Measurements from ENCODE around the gene WSCD1. TPM values are rescaled to one million over a fixed set of nuclear protein-coding genes. Genes with fewer than 3 reads are reported as not detected.

WSCD1 gene
- total RNA-seq, 4 donors from 2014 or later: 0.21 to 5.7 (median 1.6) TPM

DNA sequence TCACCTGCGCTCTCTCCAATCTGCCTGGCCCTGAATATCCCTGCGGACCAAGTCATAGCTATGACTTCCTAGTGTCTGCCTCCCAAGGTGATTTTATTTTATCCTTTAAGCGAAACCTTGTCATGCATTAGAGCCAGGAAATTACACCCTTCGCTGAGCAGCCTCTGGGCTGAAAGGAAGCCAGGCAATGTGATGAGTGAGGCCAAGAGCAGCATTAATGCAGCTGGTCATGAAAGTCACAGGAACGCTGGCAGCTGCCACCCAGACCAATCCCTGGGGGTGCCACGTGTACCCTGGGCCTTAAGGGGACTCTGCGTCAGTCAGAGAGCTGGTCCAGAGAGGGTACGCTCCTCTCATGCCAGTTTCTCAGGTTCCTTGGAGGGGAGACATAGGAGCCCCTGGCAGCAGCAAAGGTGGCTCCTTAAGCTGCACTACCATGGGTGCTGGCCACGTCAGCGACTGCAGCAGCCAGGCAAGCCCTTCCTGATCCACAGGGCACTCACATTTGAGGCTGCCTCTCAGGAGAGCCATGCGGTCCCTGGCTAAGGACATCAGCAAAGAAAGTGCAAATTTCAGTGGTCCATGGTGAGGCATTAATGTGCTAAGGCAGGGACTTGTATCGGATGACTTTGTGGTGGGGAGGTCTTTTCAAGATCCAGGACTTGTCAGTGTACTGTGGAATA, 42.7 kb upstream of the WSCD1 start:
- H3K4me1 ChIP-seq: no peaks in the 10 kb centered on the region
- TF ChIP-seq EP300 (IDR thresholded peaks at IDR 0.05): no peak
- no peak for TF ChIP-seq POLR2A (IDR thresholded peaks at IDR 0.05)
- TF ChIP-seq, protein P1, sequence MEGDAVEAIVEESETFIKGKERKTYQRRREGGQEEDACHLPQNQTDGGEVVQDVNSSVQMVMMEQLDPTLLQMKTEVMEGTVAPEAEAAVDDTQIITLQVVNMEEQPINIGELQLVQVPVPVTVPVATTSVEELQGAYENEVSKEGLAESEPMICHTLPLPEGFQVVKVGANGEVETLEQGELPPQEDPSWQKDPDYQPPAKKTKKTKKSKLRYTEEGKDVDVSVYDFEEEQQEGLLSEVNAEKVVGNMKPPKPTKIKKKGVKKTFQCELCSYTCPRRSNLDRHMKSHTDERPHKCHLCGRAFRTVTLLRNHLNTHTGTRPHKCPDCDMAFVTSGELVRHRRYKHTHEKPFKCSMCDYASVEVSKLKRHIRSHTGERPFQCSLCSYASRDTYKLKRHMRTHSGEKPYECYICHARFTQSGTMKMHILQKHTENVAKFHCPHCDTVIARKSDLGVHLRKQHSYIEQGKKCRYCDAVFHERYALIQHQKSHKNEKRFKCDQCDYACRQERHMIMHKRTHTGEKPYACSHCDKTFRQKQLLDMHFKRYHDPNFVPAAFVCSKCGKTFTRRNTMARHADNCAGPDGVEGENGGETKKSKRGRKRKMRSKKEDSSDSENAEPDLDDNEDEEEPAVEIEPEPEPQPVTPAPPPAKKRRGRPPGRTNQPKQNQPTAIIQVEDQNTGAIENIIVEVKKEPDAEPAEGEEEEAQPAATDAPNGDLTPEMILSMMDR (IDR thresholded peaks at IDR 0.05): no peak
- H3K9me3 ChIP-seq: no peaks in the 10 kb centered on the region
- no peaks in the 10 kb centered on the region for H3K27me3 ChIP-seq
- 77 to 86% methylated on average over 10 to 12 of the region's 12 CpGs for WGBS, 2 donors
- no peak overlapping the region for H3K27ac ChIP-seq
- H3K4me3 ChIP-seq: no peak overlapping the region
- DNase-seq (ENCODE audit: low spot score in 2 of 2): no peak
- H3K36me3 ChIP-seq: no peaks in the 10 kb centered on the region

DNA sequence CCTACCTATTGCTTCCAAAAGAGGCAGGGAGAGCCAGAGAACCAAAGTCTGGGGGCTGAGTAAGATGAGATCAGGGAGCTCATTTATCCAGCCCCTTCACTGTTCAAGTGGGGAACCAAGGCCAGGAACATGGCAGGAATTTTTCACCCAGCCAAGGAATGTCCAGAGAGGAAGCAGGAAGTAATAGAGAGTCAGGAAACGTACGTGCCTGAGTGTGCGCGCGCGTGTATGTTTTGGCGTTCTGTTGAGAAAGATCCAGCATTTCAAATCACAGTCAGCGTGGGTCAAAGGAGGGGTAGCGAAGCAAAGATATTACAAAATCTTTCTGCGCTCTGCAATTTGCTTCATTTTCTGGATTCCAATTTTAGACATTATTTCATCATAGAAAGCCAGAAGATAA, 41.9 kb upstream of the WSCD1 start:
- WGBS, 2 donors: 55 to 70% methylated on average over 10 of the region's 10 CpGs
- Histone ChIP-seq H3K36me3 (no peaks in the 10 kb centered on the region), H3K9me3 (no peaks in the 10 kb centered on the region), H3K4me1 (no peaks in the 10 kb centered on the region), H3K27me3 (no peaks in the 10 kb centered on the region), H3K27ac (no peak overlapping the region), H3K4me3 (no peak overlapping the region)
- no peak for TF ChIP-seq POLR2A (IDR thresholded peaks at IDR 0.05)
- TF ChIP-seq, protein P1 (IDR thresholded peaks at IDR 0.05): no peak
- no peak for TF ChIP-seq EP300 (IDR thresholded peaks at IDR 0.05)
- DNase-seq (ENCODE audit: low spot score in 2 of 2): no peak

DNA sequence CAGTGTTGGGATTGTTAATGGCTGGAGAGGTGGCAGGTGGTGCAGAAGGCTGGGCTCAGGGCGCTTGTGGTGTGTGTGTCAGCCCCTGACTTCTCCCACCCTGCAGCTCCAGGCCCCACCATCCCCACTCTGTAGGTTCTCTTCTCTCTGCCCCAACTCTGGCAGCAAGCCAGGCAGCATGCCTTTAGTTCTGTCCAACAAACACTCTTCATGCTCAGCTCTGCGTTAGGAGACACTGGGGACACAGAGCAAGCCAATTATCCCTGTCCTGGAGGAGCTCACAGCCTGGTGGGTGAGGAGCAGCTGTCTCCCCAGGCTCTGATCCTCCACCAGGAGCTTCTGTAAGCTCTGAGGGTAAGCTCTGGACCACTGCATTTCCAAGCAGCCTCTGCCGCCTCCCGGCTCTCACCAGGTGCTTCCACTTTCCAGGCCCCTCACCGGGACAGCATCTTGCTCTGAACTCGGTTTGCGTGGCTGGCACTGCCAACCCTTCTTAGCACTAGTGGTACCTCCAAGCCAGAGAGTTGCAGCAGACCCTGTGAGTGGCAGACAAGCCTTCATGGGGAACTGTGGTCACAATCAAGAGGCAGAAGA, 34.3 kb upstream of the WSCD1 start:
- Histone ChIP-seq H3K4me1 (no peaks in the 10 kb centered on the region), H3K27me3 (no peaks in the 10 kb centered on the region), H3K36me3 (no peaks in the 10 kb centered on the region), H3K27ac (no peak overlapping the region), H3K4me3 (no peak overlapping the region), H3K9me3 (peaks cover 0 to 5% (median 0%) of the 10 kb centered on the region in 4 donors)
- WGBS, 2 donors: 73 to 79% methylated on average over 7 of the region's 7 CpGs
- TF ChIP-seq, protein P1 (IDR thresholded peaks at IDR 0.05): no peak
- no peak for TF ChIP-seq POLR2A (IDR thresholded peaks at IDR 0.05)
- TF ChIP-seq EP300 (IDR thresholded peaks at IDR 0.05): no peak
- DNase-seq (ENCODE audit: low spot score in 2 of 2): no peak

DNA sequence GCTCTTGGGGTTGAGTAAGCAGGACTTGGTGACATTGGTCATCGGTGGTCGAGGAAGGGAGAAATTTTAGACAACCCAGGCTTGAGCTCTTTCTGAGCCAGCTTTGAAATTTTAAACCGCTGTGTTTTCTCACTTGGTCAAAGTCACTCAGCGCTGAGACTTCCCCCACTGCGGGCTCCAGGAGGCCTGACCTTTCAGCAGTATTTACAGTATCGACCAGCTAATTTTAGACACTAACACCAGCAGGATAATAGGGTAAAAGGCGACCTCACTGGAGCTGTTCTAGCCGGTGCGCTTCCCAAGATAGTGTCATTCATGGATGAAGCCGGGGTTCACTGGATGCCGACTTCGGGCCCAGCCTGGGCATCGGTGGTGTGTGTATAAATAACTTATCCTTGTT, 29.7 kb upstream of the WSCD1 start:
- Histone ChIP-seq H3K27ac (no peak overlapping the region), H3K9me3 (peaks cover 0 to 9% (median 0%) of the 10 kb centered on the region in 4 donors), H3K27me3 (no peaks in the 10 kb centered on the region), H3K4me3 (no peak overlapping the region), H3K4me1 (no peaks in the 10 kb centered on the region), H3K36me3 (no peaks in the 10 kb centered on the region)
- WGBS, 2 donors: 75 to 83% methylated on average over 13 of the region's 13 CpGs
- DNase-seq (ENCODE audit: low spot score in 2 of 2): no peak
- no peak for TF ChIP-seq POLR2A (IDR thresholded peaks at IDR 0.05)
- TF ChIP-seq EP300 (IDR thresholded peaks at IDR 0.05): no peak
- TF ChIP-seq, protein P1 (IDR thresholded peaks at IDR 0.05): no peak

DNA sequence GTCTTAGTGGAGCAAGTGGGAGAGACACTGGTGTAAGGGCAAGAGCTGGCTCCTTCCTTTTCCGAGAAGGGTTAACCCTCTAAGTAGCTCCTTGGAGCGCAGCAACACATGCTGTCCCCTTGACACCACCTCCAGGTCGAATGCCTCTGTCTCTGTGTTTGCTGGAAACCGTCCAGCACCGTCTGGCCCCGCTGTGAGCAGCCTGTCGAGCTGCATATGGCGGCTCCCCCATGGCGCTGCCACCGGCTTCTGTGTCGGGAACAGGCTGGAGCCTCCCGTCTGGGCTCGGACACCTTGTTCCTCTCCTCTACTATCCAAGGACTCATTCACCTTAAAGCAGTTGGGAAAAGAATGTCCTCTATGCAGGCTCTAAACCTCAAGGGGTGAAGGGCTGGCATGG, 28.9 kb upstream of the WSCD1 start:
- H3K4me3 ChIP-seq: no peak overlapping the region
- no peaks in the 10 kb centered on the region for H3K4me1 ChIP-seq
- WGBS, 2 donors: 42 to 62% methylated on average over 12 to 13 of the region's 13 CpGs
- peaks cover 0 to 9% (median 0%) of the 10 kb centered on the region in 4 donors for H3K9me3 ChIP-seq
- no peaks in the 10 kb centered on the region for H3K36me3 ChIP-seq
- H3K27me3 ChIP-seq: no peaks in the 10 kb centered on the region
- TF ChIP-seq, protein P1 (IDR thresholded peaks at IDR 0.05): no peak
- TF ChIP-seq EP300 (IDR thresholded peaks at IDR 0.05) (no peak), POLR2A (IDR thresholded peaks at IDR 0.05) (no peak)
- no peak overlapping the region for H3K27ac ChIP-seq
- DNase-seq (ENCODE audit: low spot score in 2 of 2): no peak
